ENCODE results near the gene GLB1L2.

- no peak for TF ChIP-seq EP300 (IDR thresholded peaks at IDR 0.05)
- peak; percentile 76 to 93 (median 81) for TF ChIP-seq CTCF (IDR thresholded peaks at IDR 0.05)
Observed at GRCh38 chr11:134360050-134360835, 28.5 kb downstream of the GLB1L2 start.

Data from esophagus muscularis mucosa (tissue), 3 donors.